Ishikawa (cell line): ENCODE data around the gene ARID4B.

ENCODE experiments used
- CREB1 ChIP-seq: IDR thresholded peaks from 2 replicates; pipeline ENCODE4 v1.6.1; 2012; ENCODE audit warnings: low read depth
- EGR1 ChIP-seq: IDR thresholded peaks from 2 replicates; pipeline ENCODE4 v1.6.1; 2012
- EP300 ChIP-seq: IDR thresholded peaks from 2 replicates; pipeline ENCODE4 v1.6.1; 2012; ENCODE audit warnings: borderline replicate concordance
- FOXM1 ChIP-seq: IDR thresholded peaks from 2 replicates; pipeline ENCODE4 v1.6.1; 2012; ENCODE audit warnings: low read depth, borderline replicate concordance
- MAX ChIP-seq: IDR thresholded peaks from 2 replicates; pipeline ENCODE4 v1.6.1; 2012
- TAF1 ChIP-seq: IDR thresholded peaks from 2 replicates; pipeline ENCODE4 v1.6.1; 2012; ENCODE audit warnings: low read depth, mild to moderate bottlenecking
- TEAD4 ChIP-seq: IDR thresholded peaks from 2 replicates; pipeline ENCODE4 v1.6.1; 2012
- YY1 ChIP-seq: IDR thresholded peaks from 2 replicates; pipeline ENCODE4 v1.6.1; 2012; ENCODE audit warnings: low read depth
- TF ChIP-seq, protein P1 (sequence below): IDR thresholded peaks from 2 replicates; pipeline ENCODE4 v1.6.1; 2012

DNA sequence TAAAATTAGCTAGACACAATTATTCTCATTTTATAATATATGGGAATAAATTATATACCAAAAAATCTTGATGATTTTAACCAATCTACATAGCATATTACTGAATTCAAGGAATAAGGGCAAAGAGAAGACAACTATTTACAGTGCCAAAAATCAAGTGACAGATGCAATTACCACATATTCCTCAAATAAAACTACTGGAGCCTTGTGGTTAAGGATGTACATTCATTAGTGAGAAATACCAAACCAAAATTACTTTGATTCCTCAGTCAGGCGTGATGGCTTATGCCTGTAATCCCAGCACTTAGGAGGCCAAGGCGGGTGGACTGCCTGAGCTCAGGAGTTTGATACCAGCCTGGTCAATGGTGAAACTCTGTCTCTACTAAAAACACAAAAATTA lies 98.1 kb downstream of the ARID4B start:
- TF ChIP-seq FOXM1 (no peak), MAX (no peak), TAF1 (no peak), EP300 (no peak), CREB1 (no peak), EGR1 (no peak), YY1 (no peak), TEAD4 (no peak)
- TF ChIP-seq, protein P1, sequence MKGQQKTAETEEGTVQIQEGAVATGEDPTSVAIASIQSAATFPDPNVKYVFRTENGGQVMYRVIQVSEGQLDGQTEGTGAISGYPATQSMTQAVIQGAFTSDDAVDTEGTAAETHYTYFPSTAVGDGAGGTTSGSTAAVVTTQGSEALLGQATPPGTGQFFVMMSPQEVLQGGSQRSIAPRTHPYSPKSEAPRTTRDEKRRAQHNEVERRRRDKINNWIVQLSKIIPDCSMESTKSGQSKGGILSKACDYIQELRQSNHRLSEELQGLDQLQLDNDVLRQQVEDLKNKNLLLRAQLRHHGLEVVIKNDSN = no peak
